CD4-positive, CD25-positive, alpha-beta regulatory T cell (primary cell): ENCODE measurements around the gene NEK11. TPM values are rescaled to one million over a fixed set of nuclear protein-coding genes. Genes with fewer than 3 reads are reported as not detected.

ENCODE experiments used
- ATAC-seq, 2 donors: fragments of 150-1000 bp; cut with Tn5 transposase; one replicate each; pipeline ENCODE4 v1.10.0; 2021; ENCODE audit warnings: low read depth in 2 of 2, moderate number of reproducible peaks in 2 of 2, moderate library complexity in 1 of 2
- DNase-seq, 3 donors: peaks; one replicate each; pipeline versions ENCODE4 v3.0.0 to v3.0.0-alpha.2; 2012 to 2022; ENCODE audit warnings: mixed read lengths in 1 of 3
- H3K27ac ChIP-seq: one replicate; pipeline ENCODE4 v1.7.0; 2013; ENCODE audit warnings: mild to moderate bottlenecking, low read length; ENCODE audit not compliant: insufficient read depth, poor library complexity, severe bottlenecking
- H3K27me3 ChIP-seq: one replicate; pipeline ENCODE4 v1.7.0; 2013; ENCODE audit warnings: low read length; ENCODE audit not compliant: control insufficient read depth, insufficient read depth
- H3K36me3 ChIP-seq: one replicate; pipeline ENCODE4 v1.7.0; 2013; ENCODE audit warnings: mild to moderate bottlenecking, low read length, moderate library complexity; ENCODE audit not compliant: control insufficient read depth, insufficient read depth
- H3K4me1 ChIP-seq: 2 replicates; pipeline ENCODE4 v1.7.0; 2013; ENCODE audit warnings: mild to moderate bottlenecking, low read length; ENCODE audit not compliant: insufficient read depth, control insufficient read depth, poor library complexity, severe bottlenecking
- H3K4me3 ChIP-seq: one replicate; pipeline ENCODE4 v1.7.0; 2013; ENCODE audit warnings: low read depth, mild to moderate bottlenecking, low read length, moderate library complexity
- H3K9me3 ChIP-seq, 2 experiments: 1 replicate in 1 of 2; 2 replicates in 1 of 2; pipeline ENCODE4 v1.7.0; 2013; ENCODE audit warnings: low read length in 2 of 2, mild to moderate bottlenecking in 1 of 2, moderate library complexity in 1 of 2; ENCODE audit not compliant: control insufficient read depth in 2 of 2
- H3K27ac Mint-ChIP-seq, 3 donors: one replicate each; pipeline ENCODE4 v1.8.0; 2020 to 2022; ENCODE audit warnings: mild to moderate bottlenecking in 3 of 3, mixed read lengths in 3 of 3, moderate library complexity in 2 of 3
- H3K27me3 Mint-ChIP-seq: one replicate; pipeline ENCODE4 v1.8.0; 2022; ENCODE audit warnings: mild to moderate bottlenecking, mixed read lengths
- H3K36me3 Mint-ChIP-seq: one replicate; pipeline ENCODE4 v1.8.0; 2020; ENCODE audit warnings: mixed read lengths
- H3K4me1 Mint-ChIP-seq, 4 donors: one replicate each; pipeline ENCODE4 v1.8.0; 2020 to 2022; ENCODE audit warnings: mixed read lengths in 4 of 4, mild to moderate bottlenecking in 1 of 4
- H3K4me3 Mint-ChIP-seq, 4 donors: one replicate each; pipeline ENCODE4 v1.8.0; 2020 to 2022; ENCODE audit warnings: mild to moderate bottlenecking in 4 of 4, mixed read lengths in 4 of 4, moderate library complexity in 3 of 4
- H3K9me3 Mint-ChIP-seq, 7 donors: one replicate each; pipeline ENCODE4 v1.8.0; 2020 to 2022; ENCODE audit warnings: mixed read lengths in 7 of 7, mild to moderate bottlenecking in 3 of 7, moderate library complexity in 2 of 7
- polyA plus RNA-seq, 4 donors: library from polyadenylated mRNA; unstranded; fragments of 300-500 nt; fragmentation: Illumina TruSeq; gene quantifications; one replicate each; pipeline ENCODE4 v1.2.3, GENCODE V29; 2021
- total RNA-seq: library from RNA; stranded (reverse); gene quantifications from one replicate; pipeline ENCODE4 v1.2.3, GENCODE V29; 2022

NEK11 gene
- total and polyA plus RNA-seq, 5 donors from 2014 or later: 1.1 to 3.3 (median 1.7) TPM

DNA sequence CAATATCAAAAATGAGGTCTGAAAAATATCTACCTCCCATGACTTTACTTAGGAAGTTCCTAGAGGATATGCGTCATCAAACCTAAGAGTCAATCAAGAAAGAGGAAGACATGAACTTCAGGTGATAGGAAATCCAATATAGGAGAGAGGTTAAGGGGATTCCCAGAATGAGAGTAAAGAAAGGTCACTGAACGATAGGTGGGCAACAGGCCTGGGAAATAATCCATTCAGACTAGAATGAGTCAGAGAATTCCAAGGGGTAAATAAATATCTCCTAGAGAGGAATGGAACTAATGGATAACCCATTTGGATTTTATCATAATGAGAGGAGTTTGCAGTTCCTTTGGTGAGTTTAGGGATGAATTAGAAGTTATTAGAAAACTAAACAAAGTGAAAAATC lies 223.8 kb downstream of the NEK11 start:
- H3K4me1 Mint-ChIP-seq: no peaks in the 10 kb centered on the region
- H3K36me3 Mint-ChIP-seq: peaks cover 4% of the 10 kb centered on the region
- H3K9me3 Mint-ChIP-seq: peaks cover 0 to 27% (median 8%) of the 10 kb centered on the region in 7 donors
- Histone ChIP-seq H3K4me1 (no peaks in the 10 kb centered on the region), H3K9me3 (no peaks in the 10 kb centered on the region), H3K27me3 (peaks cover 2% of the 10 kb centered on the region), H3K4me3 (no peak overlapping the region), H3K36me3 (no peaks in the 10 kb centered on the region), H3K27ac (no peak overlapping the region)
- peaks cover 10% of the 10 kb centered on the region for H3K27me3 Mint-ChIP-seq
- DNase-seq (no peak), ATAC-seq (no peak)
- H3K4me3 Mint-ChIP-seq: no peak overlapping the region
- H3K27ac Mint-ChIP-seq: no peak overlapping the region

DNA sequence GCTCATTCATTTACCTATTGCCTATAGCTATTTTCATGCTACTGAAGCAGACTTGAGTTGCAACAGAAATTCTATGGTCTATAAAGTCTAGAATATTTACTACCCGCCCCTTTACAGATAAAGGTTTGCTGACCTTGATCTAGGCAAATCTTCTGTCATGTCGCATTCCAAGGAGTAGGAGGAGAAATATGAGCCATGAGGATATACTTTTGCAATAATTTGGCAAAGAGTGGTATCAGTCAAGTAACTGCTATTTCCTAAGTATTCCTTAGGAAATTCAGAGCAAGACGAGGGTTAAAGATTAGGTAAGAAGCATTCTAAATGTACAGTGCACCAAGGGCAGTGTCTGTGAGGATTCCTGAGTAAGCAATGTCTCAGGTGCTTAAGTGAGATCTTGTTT lies 233.8 kb downstream of the NEK11 start:
- Mint-ChIP-seq H3K36me3 (no peaks in the 10 kb centered on the region), H3K4me3 (no peak overlapping the region), H3K9me3 (peaks cover 0 to 16% (median 8%) of the 10 kb centered on the region in 7 donors), H3K27me3 (peaks cover 7% of the 10 kb centered on the region), H3K4me1 (no peaks in the 10 kb centered on the region), H3K27ac (no peak overlapping the region)
- no peaks in the 10 kb centered on the region for H3K4me1 ChIP-seq
- H3K27ac ChIP-seq: no peak overlapping the region
- ATAC-seq: no peak
- H3K27me3 ChIP-seq: no peaks in the 10 kb centered on the region
- H3K36me3 ChIP-seq: no peaks in the 10 kb centered on the region
- H3K9me3 ChIP-seq: no peaks in the 10 kb centered on the region
- no peak overlapping the region for H3K4me3 ChIP-seq
- no peak for DNase-seq

DNA sequence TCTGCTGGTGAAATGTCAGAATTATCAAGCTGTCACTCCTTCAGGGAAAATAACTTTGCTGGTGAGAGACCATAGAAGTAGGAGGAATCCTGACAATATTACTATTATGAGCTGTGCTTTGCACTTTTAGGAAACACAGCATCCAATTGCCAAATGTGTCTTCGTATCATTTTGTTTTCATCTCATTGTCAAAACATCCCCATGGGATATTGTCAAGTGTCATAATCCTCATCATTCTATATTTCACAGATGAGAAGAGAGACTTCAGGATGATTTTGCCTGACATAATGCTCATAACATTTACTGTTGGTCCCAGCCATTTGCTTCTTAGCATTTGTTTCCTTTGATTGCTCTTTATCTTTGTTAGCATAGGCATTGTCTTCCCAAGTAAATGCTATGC lies 234.4 kb downstream of the NEK11 start:
- Histone ChIP-seq H3K27me3 (no peaks in the 10 kb centered on the region), H3K36me3 (no peaks in the 10 kb centered on the region), H3K27ac (no peak overlapping the region), H3K4me1 (no peaks in the 10 kb centered on the region), H3K9me3 (no peaks in the 10 kb centered on the region), H3K4me3 (no peak overlapping the region)
- no peaks in the 10 kb centered on the region for H3K4me1 Mint-ChIP-seq
- DNase-seq: no peak
- peaks cover 0 to 16% (median 7%) of the 10 kb centered on the region in 7 donors for H3K9me3 Mint-ChIP-seq
- peaks cover 7% of the 10 kb centered on the region for H3K27me3 Mint-ChIP-seq
- no peak for ATAC-seq
- no peaks in the 10 kb centered on the region for H3K36me3 Mint-ChIP-seq
- no peak overlapping the region for H3K4me3 Mint-ChIP-seq
- H3K27ac Mint-ChIP-seq: no peak overlapping the region

DNA sequence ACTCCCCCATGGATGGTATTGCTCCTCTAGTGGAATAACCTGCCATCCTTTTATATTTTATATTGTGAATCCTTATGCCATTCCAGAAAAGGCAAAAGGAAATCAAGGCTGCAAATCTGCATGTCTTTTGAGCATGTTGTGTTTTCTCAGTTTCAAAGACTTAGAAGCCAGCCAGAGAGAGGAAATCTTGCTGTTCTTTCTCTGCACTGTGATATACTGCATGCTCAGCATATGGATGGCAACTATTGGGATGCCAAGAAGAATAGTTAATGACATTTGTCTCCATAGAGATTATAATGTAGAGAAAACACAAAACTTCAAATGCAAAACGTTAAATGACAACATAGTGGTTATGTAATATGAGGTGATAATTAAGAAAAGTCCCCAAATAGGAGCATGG lies 248.9 kb downstream of the NEK11 start:
- Histone ChIP-seq H3K36me3 (no peaks in the 10 kb centered on the region), H3K27ac (no peak overlapping the region), H3K4me3 (no peak overlapping the region), H3K27me3 (no peaks in the 10 kb centered on the region), H3K9me3 (no peaks in the 10 kb centered on the region), H3K4me1 (no peaks in the 10 kb centered on the region)
- no peaks in the 10 kb centered on the region for H3K36me3 Mint-ChIP-seq
- no peak for DNase-seq
- no peak overlapping the region for H3K4me3 Mint-ChIP-seq
- no peak for ATAC-seq
- no peak overlapping the region for H3K27ac Mint-ChIP-seq
- H3K27me3 Mint-ChIP-seq: peaks cover 4% of the 10 kb centered on the region
- no peaks in the 10 kb centered on the region for H3K4me1 Mint-ChIP-seq
- H3K9me3 Mint-ChIP-seq: peaks cover 0 to 3% (median 0%) of the 10 kb centered on the region in 7 donors

- H3K4me3 Mint-ChIP-seq: no peak overlapping the region
- no peak overlapping the region for H3K4me3 ChIP-seq
- H3K27me3 Mint-ChIP-seq: peaks cover 4% of the 10 kb centered on the region
- H3K9me3 ChIP-seq: no peaks in the 10 kb centered on the region
- no peaks in the 10 kb centered on the region for H3K4me1 ChIP-seq
- ATAC-seq (no peak), DNase-seq (no peak)
- H3K27ac Mint-ChIP-seq: no peak overlapping the region
- H3K27me3 ChIP-seq: no peaks in the 10 kb centered on the region
- H3K4me1 Mint-ChIP-seq: no peaks in the 10 kb centered on the region
- no peaks in the 10 kb centered on the region for H3K36me3 ChIP-seq
- H3K27ac ChIP-seq: no peak overlapping the region
- no peaks in the 10 kb centered on the region for H3K36me3 Mint-ChIP-seq
- no peaks in the 10 kb centered on the region for H3K9me3 Mint-ChIP-seq
Measured at GRCh38 chr3:131277836-131278497, 251.3 kb downstream of the NEK11 start.

- Histone ChIP-seq H3K27ac (no peak overlapping the region), H3K36me3 (no peaks in the 10 kb centered on the region), H3K27me3 (no peaks in the 10 kb centered on the region), H3K4me3 (no peak overlapping the region), H3K9me3 (no peaks in the 10 kb centered on the region), H3K4me1 (no peaks in the 10 kb centered on the region)
- no peaks in the 10 kb centered on the region for H3K4me1 Mint-ChIP-seq
- H3K4me3 Mint-ChIP-seq: no peak overlapping the region
- peaks cover 8% of the 10 kb centered on the region for H3K27me3 Mint-ChIP-seq
- DNase-seq: no peak
- no peak for ATAC-seq
- no peaks in the 10 kb centered on the region for H3K36me3 Mint-ChIP-seq
- no peak overlapping the region for H3K27ac Mint-ChIP-seq
- H3K9me3 Mint-ChIP-seq: no peaks in the 10 kb centered on the region
Measured at GRCh38 chr3:131279577-131279976, 252.9 kb downstream of the NEK11 start.

GRCh38 chr3:131282379-131282778 lies 255.7 kb downstream of the NEK11 start:
- no peaks in the 10 kb centered on the region for H3K27me3 ChIP-seq
- H3K27ac Mint-ChIP-seq: no peak overlapping the region
- H3K4me3 ChIP-seq: no peak overlapping the region
- no peaks in the 10 kb centered on the region for H3K36me3 ChIP-seq
- peaks cover 4% of the 10 kb centered on the region for H3K27me3 Mint-ChIP-seq
- H3K36me3 Mint-ChIP-seq: no peaks in the 10 kb centered on the region
- H3K4me1 ChIP-seq: no peaks in the 10 kb centered on the region
- no peak for ATAC-seq
- H3K4me1 Mint-ChIP-seq: no peaks in the 10 kb centered on the region
- DNase-seq: no peak
- H3K4me3 Mint-ChIP-seq: no peak overlapping the region
- H3K27ac ChIP-seq: no peak overlapping the region
- H3K9me3 ChIP-seq: no peaks in the 10 kb centered on the region
- no peaks in the 10 kb centered on the region for H3K9me3 Mint-ChIP-seq

GRCh38 chr3:131282967-131283366 lies 256.3 kb downstream of the NEK11 start:
- no peak overlapping the region for H3K27ac Mint-ChIP-seq
- no peaks in the 10 kb centered on the region for H3K27me3 ChIP-seq
- ATAC-seq (no peak), DNase-seq (no peak)
- no peak overlapping the region for H3K4me3 Mint-ChIP-seq
- no peaks in the 10 kb centered on the region for H3K4me1 ChIP-seq
- H3K9me3 Mint-ChIP-seq: no peaks in the 10 kb centered on the region
- no peaks in the 10 kb centered on the region for H3K36me3 ChIP-seq
- no peak overlapping the region for H3K4me3 ChIP-seq
- H3K36me3 Mint-ChIP-seq: no peaks in the 10 kb centered on the region
- peaks cover 4% of the 10 kb centered on the region for H3K27me3 Mint-ChIP-seq
- H3K27ac ChIP-seq: no peak overlapping the region
- H3K4me1 Mint-ChIP-seq: no peaks in the 10 kb centered on the region
- H3K9me3 ChIP-seq: no peaks in the 10 kb centered on the region
